GM10266 (cell line): Measurements from ENCODE around the gene TMTC2.

ENCODE experiments used
- DNase-seq: peaks from one replicate; pipeline ENCODE4 v3.0.0; 2012; ENCODE audit errors: extremely low spot score
- CTCF ChIP-seq: IDR thresholded peaks from 2 replicates; pipeline ENCODE4 v1.5.1; 2012; ENCODE audit warnings: mild to moderate bottlenecking, low read depth; ENCODE audit not compliant: control insufficient read depth, insufficient read depth; ENCODE audit errors: missing control alignments

The TMTC2 gene

GRCh38 chr12:82952946-82953345 lies 266.2 kb downstream of the TMTC2 start:
- no peak for TF ChIP-seq CTCF
- DNase-seq: peak; percentile 6

GRCh38 chr12:82953397-82953796 lies 266.7 kb downstream of the TMTC2 start:
- DNase-seq: no peak
- no peak for TF ChIP-seq CTCF

- DNase-seq: no peak
- no peak for TF ChIP-seq CTCF
These were observed 267.4 kb downstream of the TMTC2 start for GRCh38 chr12:82954064-82954463.

GRCh38 chr12:82954572-82954971 lies 267.9 kb downstream of the TMTC2 start:
- DNase-seq: no peak
- TF ChIP-seq CTCF: no peak

- no peak for DNase-seq
- TF ChIP-seq CTCF: no peak
These were observed 268.3 kb downstream of the TMTC2 start for GRCh38 chr12:82955043-82955442.

GRCh38 chr12:82958966-82959365 lies 272.3 kb downstream of the TMTC2 start:
- DNase-seq: no peak
- no peak for TF ChIP-seq CTCF

GRCh38 chr12:82959821-82960220 lies 273.1 kb downstream of the TMTC2 start:
- TF ChIP-seq CTCF: no peak
- no peak for DNase-seq
